H1 (cell line): ENCODE data around the gene FHL2. TPM values are rescaled to one million over a fixed set of nuclear protein-coding genes. Genes with fewer than 3 reads are reported as not detected.

Experiments used
- BACH1 ChIP-seq: IDR thresholded peaks from 2 replicates; pipeline ENCODE4 v1.6.1; 2012; ENCODE audit warnings: low read length, improper control_type of control experiment
- CHD7 ChIP-seq: fragments of 300-600 bp; sonication (generic); IDR thresholded peaks from 2 replicates; pipeline ENCODE4 v1.7.1; 2012; ENCODE audit warnings: low read length, moderate library complexity, mild to moderate bottlenecking, inconsistent platforms; ENCODE audit not compliant: insufficient replicate concordance
- POLR2A ChIP-seq, 2 experiments: IDR thresholded peaks; 1 replicate in 1 of 2; 2 replicates in 1 of 2; pipeline ENCODE4 v1.6.1; 2011; ENCODE audit warnings: low read depth in 2 of 2, low read length in 2 of 2, mild to moderate bottlenecking in 2 of 2; ENCODE audit errors: control extremely low read depth in 1 of 2
- POLR2AphosphoS5 ChIP-seq: IDR thresholded peaks from 2 replicates; pipeline ENCODE4 v1.6.1; 2011; ENCODE audit warnings: low read depth, low read length
- POU5F1 ChIP-seq: IDR thresholded peaks from 2 replicates; pipeline ENCODE4 v1.6.1; 2011; ENCODE audit warnings: low read depth, mild to moderate bottlenecking, low read length, moderate library complexity
- polyA plus RNA-seq, 7 experiments: library from polyadenylated mRNA; depleted of rRNA in 3 of 7; stranded (reverse) in 5 of 7; unstranded in 2 of 7; fragments of >200 nt in 5 of 7; fragments of 200-250 nt in 2 of 7; gene quantifications; 1 replicate in 5 of 7; 2 replicates in 1 of 7; 4 replicates in 1 of 7; pipeline versions ENCODE4 v1.2.1 to v1.2.3, GENCODE V29; 2011 to 2013; ENCODE audit warnings: missing spikeins in 2 of 7, mixed read lengths in 2 of 7
- total RNA-seq: library from RNA; stranded (reverse); fragmentation: NEBNext Ultra II Directional; extraction: Animal tissue kit (Norgen Biotek cat#: 25700); gene quantifications from 2 replicates; pipeline ENCODE4 v1.2.1, GENCODE V29; 2021

Gene FHL2
- total and polyA plus RNA-seq, 2 of the 8 experiments (the other 6 are each of a cell fraction or from before 2014, with no cell fraction given), result 33.2 to 64.3 TPM

- TF ChIP-seq CHD7, result no peak
- TF ChIP-seq POLR2A (IDR thresholded peaks at IDR 0.05; ENCODE audit: control extremely low read depth in 1 of 2, low read depth in 2 of 2, low read length in 2 of 2), result no peak
- no peak for TF ChIP-seq POLR2AphosphoS5
- TF ChIP-seq POU5F1, result no peak
- no peak for TF ChIP-seq BACH1
Observed at GRCh38 chr2:105397953-105398335, 907 bp downstream of the FHL2 start (continued).
